ENCODE measurements around the gene SPATS2. TPM values are rescaled to one million over a fixed set of nuclear protein-coding genes. Genes with fewer than 3 reads are reported as not detected.

SPATS2 gene
- total and polyA plus RNA-seq, 2 donors from 2014 or later, result 10.0 to 23.7 TPM

DNA sequence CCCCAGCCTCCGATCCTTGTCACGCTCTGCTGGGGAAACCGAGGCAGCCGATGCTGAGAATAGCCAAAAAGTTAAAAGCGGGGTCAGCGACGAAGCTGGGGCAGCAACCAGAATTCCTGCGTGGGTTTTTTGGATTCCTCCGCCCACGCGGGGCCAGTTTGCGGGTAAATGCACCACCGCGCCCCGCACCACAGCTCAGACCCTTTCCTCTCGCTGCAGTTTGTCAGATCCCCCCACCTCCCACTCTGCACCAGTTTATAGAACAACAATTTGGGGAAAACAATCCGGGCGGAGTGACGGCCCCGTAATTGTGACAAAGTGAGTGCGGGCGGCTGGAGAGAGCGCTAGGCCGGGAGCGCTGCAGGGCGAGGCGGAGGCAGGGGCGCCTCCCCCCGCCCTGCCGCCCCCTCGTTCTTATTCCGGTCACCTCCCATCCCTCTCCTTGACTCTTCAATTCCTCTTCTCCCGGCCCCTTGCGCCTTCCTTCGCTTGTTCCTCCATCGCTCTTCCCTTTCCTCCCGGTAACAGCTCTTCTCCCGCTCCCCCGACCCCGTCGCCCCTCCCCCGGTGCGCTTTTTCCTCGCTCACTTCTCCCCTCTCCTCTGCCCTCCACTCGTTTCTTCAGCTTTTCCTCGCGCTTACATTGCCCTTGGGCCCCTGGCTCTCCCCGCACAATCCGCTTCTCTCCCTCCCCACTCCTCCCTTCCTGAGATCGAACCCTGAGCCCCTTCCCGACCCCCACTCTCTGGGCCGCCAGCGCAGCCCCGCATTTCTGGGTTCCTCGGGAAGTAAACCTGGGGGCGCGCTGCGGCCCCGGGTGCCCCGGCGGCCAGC is 21.2 kb upstream of the SPATS2 start:
- no peaks in the 10 kb centered on the region for H3K36me3 ChIP-seq (ENCODE audit: control insufficient read depth in 2 of 3, insufficient read depth in 3 of 3, low read length in 3 of 3)
- no peak overlapping the region for H3K9ac ChIP-seq (ENCODE audit: low read length in 3 of 3)
- peak overlapping the region in 2 of 3 donors; percentile 11 to 45 for H3K4me3 ChIP-seq (ENCODE audit: low read length in 3 of 3)
- intact Hi-C loops (cut with DNase I), result no loop called here
- DNase-seq (peak in 4 of 5 donors; percentile 49 to 77 (median 68)), FAIRE-seq (no peak)
- TF ChIP-seq, protein P1, sequence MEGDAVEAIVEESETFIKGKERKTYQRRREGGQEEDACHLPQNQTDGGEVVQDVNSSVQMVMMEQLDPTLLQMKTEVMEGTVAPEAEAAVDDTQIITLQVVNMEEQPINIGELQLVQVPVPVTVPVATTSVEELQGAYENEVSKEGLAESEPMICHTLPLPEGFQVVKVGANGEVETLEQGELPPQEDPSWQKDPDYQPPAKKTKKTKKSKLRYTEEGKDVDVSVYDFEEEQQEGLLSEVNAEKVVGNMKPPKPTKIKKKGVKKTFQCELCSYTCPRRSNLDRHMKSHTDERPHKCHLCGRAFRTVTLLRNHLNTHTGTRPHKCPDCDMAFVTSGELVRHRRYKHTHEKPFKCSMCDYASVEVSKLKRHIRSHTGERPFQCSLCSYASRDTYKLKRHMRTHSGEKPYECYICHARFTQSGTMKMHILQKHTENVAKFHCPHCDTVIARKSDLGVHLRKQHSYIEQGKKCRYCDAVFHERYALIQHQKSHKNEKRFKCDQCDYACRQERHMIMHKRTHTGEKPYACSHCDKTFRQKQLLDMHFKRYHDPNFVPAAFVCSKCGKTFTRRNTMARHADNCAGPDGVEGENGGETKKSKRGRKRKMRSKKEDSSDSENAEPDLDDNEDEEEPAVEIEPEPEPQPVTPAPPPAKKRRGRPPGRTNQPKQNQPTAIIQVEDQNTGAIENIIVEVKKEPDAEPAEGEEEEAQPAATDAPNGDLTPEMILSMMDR (IDR thresholded peaks at IDR 0.05; ENCODE audit: borderline replicate concordance, extremely low read depth, insufficient read depth), result no peak
- no peak overlapping the region for H3K27ac ChIP-seq (ENCODE audit: low read depth in 2 of 2, low read length in 2 of 2)
- H3K4me1 ChIP-seq (ENCODE audit: control insufficient read depth in 2 of 3, insufficient read depth in 2 of 3, low read depth in 1 of 3, low read length in 3 of 3), result peaks cover 3 to 38% (median 25%) of the 10 kb centered on the region in 3 donors
- no peaks in the 10 kb centered on the region for H3K9me3 ChIP-seq (ENCODE audit: control insufficient read depth in 2 of 3, insufficient read depth in 1 of 3, low read length in 3 of 3)
- H3K27me3 ChIP-seq (ENCODE audit: control insufficient read depth, insufficient read depth, low read length), result no peaks in the 10 kb centered on the region

DNA sequence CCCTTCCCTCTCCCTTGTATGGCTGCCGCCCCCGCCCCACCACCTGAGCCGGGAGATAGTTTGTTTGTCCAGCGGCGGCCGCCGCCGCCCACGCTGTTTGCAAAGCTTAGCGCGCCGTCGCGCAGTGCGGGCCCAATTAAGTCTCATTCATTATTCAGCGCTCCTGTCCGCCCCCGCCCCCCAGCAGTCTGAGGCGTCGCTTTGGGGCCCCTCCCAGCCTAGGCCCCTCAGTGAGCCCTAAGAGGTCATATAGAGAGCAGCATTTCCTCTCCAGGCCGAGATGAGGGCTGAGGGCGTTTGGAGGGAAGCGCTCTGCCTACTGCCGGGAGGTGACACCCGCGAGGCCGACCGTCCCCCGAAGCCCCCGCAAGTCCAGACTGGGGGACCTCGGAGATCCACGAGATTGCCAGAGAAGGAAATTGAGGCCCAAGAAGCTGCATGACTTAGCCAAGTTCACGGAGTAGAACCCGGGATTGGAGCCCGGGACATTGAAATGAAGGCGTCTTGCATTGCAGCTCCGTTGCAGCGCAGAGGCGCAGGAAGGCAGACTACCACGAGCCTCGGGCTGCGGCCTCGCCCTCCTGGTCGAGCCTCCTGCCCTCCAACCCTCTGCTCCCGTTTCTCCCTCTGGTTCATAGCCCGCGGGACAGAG is 20.5 kb upstream of the SPATS2 start, which contains the start of gene DNAJC22:
TSS of gene DNAJC22 (plus strand) at position 230 of the 652 bp plus-strand sequence. CDS start 1,985 bp downstream, outside the sequence.
- no peaks in the 10 kb centered on the region for H3K27me3 ChIP-seq (ENCODE audit: control insufficient read depth, insufficient read depth, low read length)
- no peaks in the 10 kb centered on the region for H3K9me3 ChIP-seq (ENCODE audit: control insufficient read depth in 2 of 3, insufficient read depth in 1 of 3, low read length in 3 of 3)
- no peak within 1 kb of the TSS for H3K27ac ChIP-seq (ENCODE audit: low read depth in 2 of 2, low read length in 2 of 2)
- intact Hi-C loops (cut with DNase I), result no loop called here
- no peaks in the 10 kb centered on the region for H3K36me3 ChIP-seq (ENCODE audit: control insufficient read depth in 2 of 3, insufficient read depth in 3 of 3, low read length in 3 of 3)
- H3K9ac ChIP-seq (ENCODE audit: low read length in 3 of 3), result peak within 1 kb of the TSS in 1 of 3 donors; percentile 47
- FAIRE-seq (no peak), DNase-seq (peak; percentile 42 to 84 (median 70))
- TF ChIP-seq, protein P1 (IDR thresholded peaks at IDR 0.05; ENCODE audit: borderline replicate concordance, extremely low read depth, insufficient read depth), result no peak
- H3K4me1 ChIP-seq (ENCODE audit: control insufficient read depth in 2 of 3, insufficient read depth in 2 of 3, low read depth in 1 of 3, low read length in 3 of 3), result peaks cover 3 to 38% (median 25%) of the 10 kb centered on the region in 3 donors
- peak within 1 kb of the TSS; percentile 38 to 68 (median 67) for H3K4me3 ChIP-seq (ENCODE audit: low read length in 3 of 3)

DNA sequence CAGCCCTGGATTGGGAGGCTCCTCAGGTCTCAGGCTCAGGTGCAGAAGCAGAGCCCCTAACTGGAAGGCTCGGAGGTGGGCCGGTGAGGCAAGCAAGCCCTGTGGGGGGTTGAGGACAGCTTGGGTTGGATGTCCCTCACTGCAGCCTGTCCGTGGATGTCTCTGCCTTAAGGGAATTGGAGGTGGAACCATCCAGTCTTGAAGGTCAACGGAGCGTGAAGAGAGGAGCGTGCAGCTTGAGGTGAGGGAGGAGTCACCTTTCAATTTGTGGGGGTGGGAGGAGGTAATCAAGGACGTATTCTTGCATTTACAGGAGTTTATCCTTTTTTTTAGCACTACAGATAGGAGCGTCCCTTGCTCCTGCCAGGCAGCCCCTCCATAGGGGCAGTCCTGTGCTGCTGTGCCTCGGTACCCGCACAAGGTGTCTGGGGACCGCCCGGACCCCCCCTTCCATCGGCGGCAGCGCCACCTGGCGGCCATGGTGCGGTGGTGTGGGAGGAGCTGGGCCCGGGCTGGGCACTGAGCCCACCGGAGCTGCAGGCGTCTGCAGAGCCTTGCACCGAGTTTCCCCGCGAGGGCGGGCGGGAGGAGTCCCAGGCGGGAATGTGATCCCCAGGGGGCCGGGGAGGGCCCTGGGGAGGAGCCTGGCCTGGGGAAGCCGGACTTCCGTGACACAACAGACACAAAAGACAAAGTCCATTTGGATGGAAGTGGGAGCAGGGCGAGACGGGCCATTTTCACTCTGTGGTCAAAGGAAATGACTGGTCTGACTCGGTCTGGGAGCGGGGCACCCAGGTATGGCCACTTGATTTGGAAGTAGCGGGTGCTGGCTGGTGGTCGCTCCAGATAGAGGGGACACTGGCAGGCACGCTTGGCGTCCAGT is 19.7 kb upstream of the SPATS2 start:
- intact Hi-C loops (cut with DNase I), result no loop called here
- DNase-seq (peak; percentile 91 to 97 (median 95)), FAIRE-seq (no peak)
- peak overlapping the region; percentile 16 to 71 for H3K27ac ChIP-seq (ENCODE audit: low read depth in 2 of 2, low read length in 2 of 2)
- TF ChIP-seq, protein P1 (IDR thresholded peaks at IDR 0.05; ENCODE audit: borderline replicate concordance, extremely low read depth, insufficient read depth), result peak; percentile 76
- no peaks in the 10 kb centered on the region for H3K36me3 ChIP-seq (ENCODE audit: control insufficient read depth in 2 of 3, insufficient read depth in 3 of 3, low read length in 3 of 3)
- peak overlapping the region in 1 of 3 donors; percentile 47 for H3K9ac ChIP-seq (ENCODE audit: low read length in 3 of 3)
- no peaks in the 10 kb centered on the region for H3K9me3 ChIP-seq (ENCODE audit: control insufficient read depth in 2 of 3, insufficient read depth in 1 of 3, low read length in 3 of 3)
- H3K4me3 ChIP-seq (ENCODE audit: low read length in 3 of 3), result peak overlapping the region; percentile 63 to 71 (median 68)
- no peaks in the 10 kb centered on the region for H3K27me3 ChIP-seq (ENCODE audit: control insufficient read depth, insufficient read depth, low read length)
- H3K4me1 ChIP-seq (ENCODE audit: control insufficient read depth in 2 of 3, insufficient read depth in 2 of 3, low read depth in 1 of 3, low read length in 3 of 3), result peaks cover 3 to 35% (median 24%) of the 10 kb centered on the region in 3 donors

Measured in kidney (tissue), 14 donors.